HepG2 (cell line): ENCODE results near the gene RNU1-2. TPM values are rescaled to one million over a fixed set of nuclear protein-coding genes. Genes with fewer than 3 reads are reported as not detected.
A peak's percentile ranks its signal among the peaks of the same experiment; 100 is the strongest.
"Not testable (repeated sequence)": the region's sequence is repeated elsewhere in the genome, so short reads cannot be mapped to it uniquely, and the experiment has no call there.

Source experiments
- ATF1 ChIP-seq: IDR thresholded peaks from 2 replicates; pipeline ENCODE4 v1.6.1; 2016; ENCODE audit warnings: mild to moderate bottlenecking, control low read depth
- ATF7-NPFF ChIP-seq: sonication (generic); formaldehyde crosslinking; IDR thresholded peaks from 2 replicates; pipeline ENCODE4 v1.8.1; 2023; ENCODE audit warnings: mild to moderate bottlenecking, low read depth, missing genetic modification reagents, moderate library complexity
- ERF ChIP-seq: IDR thresholded peaks from 2 replicates; pipeline ENCODE4 v1.6.1; 2018; ENCODE audit warnings: missing biosample characterization, missing genetic modification reagents
- FOXP1 ChIP-seq, 2 experiments: fragments of 450-650 bp in 1 of 2; IDR thresholded peaks; 2 replicates each; pipeline ENCODE4 v1.6.1; 2017 to 2018; ENCODE audit warnings: antibody characterized with exemption in 1 of 2
- HNF1A ChIP-seq, 2 experiments: sonication (generic) in 1 of 2; formaldehyde crosslinking in 1 of 2; IDR thresholded peaks; 2 replicates each; pipeline versions ENCODE4 v1.4.0 to v1.6.1; 2016 to 2020; ENCODE audit warnings: borderline replicate concordance in 1 of 2, low read depth in 1 of 2, mild to moderate bottlenecking in 1 of 2, missing genetic modification reagents in 1 of 2
- HOXA5 ChIP-seq: sonication (generic); formaldehyde crosslinking; IDR thresholded peaks from 2 replicates; pipeline ENCODE4 v1.4.0; 2020; ENCODE audit warnings: missing genetic modification reagents
- KLF16 ChIP-seq, 2 experiments: sonication (generic) in 1 of 2; formaldehyde crosslinking in 1 of 2; IDR thresholded peaks; 2 replicates each; pipeline versions ENCODE4 v1.6.1 to v1.8.0; 2016 to 2023; ENCODE audit warnings: missing genetic modification reagents in 2 of 2, missing compliant biosample characterization in 1 of 2
- KMT2A ChIP-seq: sonication (generic); formaldehyde crosslinking; IDR thresholded peaks from 2 replicates; pipeline ENCODE4 v1.4.0; 2020; ENCODE audit warnings: missing genetic modification reagents
- MED1 ChIP-seq: sonication (generic); formaldehyde crosslinking; IDR thresholded peaks from 2 replicates; pipeline ENCODE4 v1.4.0; 2020; ENCODE audit warnings: missing genetic modification reagents
- REPIN1 ChIP-seq: sonication (generic); formaldehyde crosslinking; IDR thresholded peaks from 2 replicates; pipeline ENCODE4 v1.8.0; 2022; ENCODE audit warnings: missing genetic modification reagents, low read depth, mild to moderate bottlenecking, borderline replicate concordance
- SMAD3 ChIP-seq: sonication (generic); formaldehyde crosslinking; IDR thresholded peaks from 2 replicates; pipeline ENCODE4 v1.4.0; 2020; ENCODE audit warnings: missing genetic modification reagents
- SOX13 ChIP-seq, 3 experiments: fragments of 450-650 bp in 1 of 3; sonication (generic) in 1 of 3; formaldehyde crosslinking in 1 of 3; IDR thresholded peaks in 2 of 3; conservative IDR thresholded peaks in 1 of 3; 2 replicates each; pipeline versions ENCODE4 v1.5.0 to v1.6.1; 2016 to 2020; ENCODE audit warnings: antibody characterized with exemption in 1 of 3, mild to moderate bottlenecking in 1 of 3, missing compliant biosample characterization in 1 of 3, missing genetic modification reagents in 1 of 3, moderate library complexity in 1 of 3
- SOX5 ChIP-seq: IDR thresholded peaks from 2 replicates; pipeline ENCODE4 v1.6.1; 2016; ENCODE audit warnings: borderline replicate concordance
- TFDP2 ChIP-seq: sonication (generic); formaldehyde crosslinking; IDR thresholded peaks from 2 replicates; pipeline ENCODE4 v1.4.0; 2020; ENCODE audit warnings: missing genetic modification reagents
- ZFP91 ChIP-seq: sonication (generic); formaldehyde crosslinking; IDR thresholded peaks from 2 replicates; pipeline ENCODE4 v1.9.0; 2022; ENCODE audit warnings: missing genetic modification reagents, mild to moderate bottlenecking, borderline replicate concordance
- ZNF205 ChIP-seq: IDR thresholded peaks from 2 replicates; pipeline ENCODE4 v1.6.1; 2018; ENCODE audit warnings: missing biosample characterization, missing genetic modification reagents
- ZNF350 ChIP-seq: sonication (generic); formaldehyde crosslinking; IDR thresholded peaks from 2 replicates; pipeline ENCODE4 v1.4.0; 2020; ENCODE audit warnings: mild to moderate bottlenecking, low read depth, missing genetic modification reagents, borderline replicate concordance
- ZNF362 ChIP-seq: sonication (generic); formaldehyde crosslinking; IDR thresholded peaks from 2 replicates; pipeline ENCODE4 v1.4.0; 2020; ENCODE audit warnings: missing genetic modification reagents, mild to moderate bottlenecking, borderline replicate concordance
- ZNF607 ChIP-seq: sonication (generic); formaldehyde crosslinking; IDR thresholded peaks from 2 replicates; pipeline ENCODE4 v1.5.1; 2020; ENCODE audit warnings: missing genetic modification reagents, mild to moderate bottlenecking, borderline replicate concordance
- polyA plus RNA-seq, 8 experiments: library from polyadenylated mRNA; depleted of rRNA in 3 of 8; stranded (reverse) in 7 of 8; unstranded in 1 of 8; fragments of >200 nt; fragmentation: Illumina TruSeq in 4 of 8; extraction: Trizol in 4 of 8; gene quantifications; 2 replicates each; pipeline versions ENCODE4 v1.2.1 to v1.2.3, GENCODE V29; 2011 to 2016; ENCODE audit warnings: low read depth in 4 of 8, missing spikeins in 1 of 8, mixed read lengths in 1 of 8; ENCODE audit not compliant: insufficient read depth in 1 of 8
- total RNA-seq, 5 experiments: library from RNA; depleted of rRNA; stranded (reverse); fragments of >200 nt; fragmentation: Illumina TruSeq; extraction: Trizol; gene quantifications; 2 replicates each; pipeline ENCODE4 v1.2.3, GENCODE V29; 2016; ENCODE audit warnings: low read depth in 1 of 5

The RNU1-2 gene
- total and polyA plus RNA-seq, 2 of the 13 experiments (the other 11 are each of a cell fraction or from before 2014, with no cell fraction given) = under 0.01 to 11,018 TPM

- TF ChIP-seq TFDP2 (CRISPR knock-in tag) (0 out of 2 replicates have a peak, but pooled peaks have one; percentile 29), SOX13 (IDR thresholded peaks at IDR 0.05) (peak; percentile 45; the same call in 1 of the 2 replicates), SOX13 (CRISPR knock-in tag; conservative IDR thresholded peaks at IDR 0.05 in 1 of 2, IDR thresholded peaks at IDR 0.05 in 1 of 2) (peak in 1 of 2 experiments; percentile 23; a peak in 2 of 4 replicates), MED1 (CRISPR knock-in tag) (peak; percentile 97), HNF1A (IDR thresholded peaks at IDR 0.05; ENCODE audit: low read depth) (0 out of 2 replicates have a peak, but pooled peaks have one; percentile 28), ZNF350 (peak; percentile 29; the same call in 1 of the 2 replicates), SOX5 (peak; percentile 40; the same call in 1 of the 2 replicates), ATF7-NPFF (CRISPR knock-in tag) (peak; percentile 30; the same call in 1 of the 2 replicates), ZFP91 (CRISPR knock-in tag) (peak; percentile 66; the same call in 1 of the 2 replicates), ZNF205 (CRISPR knock-in tag) (peak; percentile 74), FOXP1 (CRISPR knock-in tag; IDR thresholded peaks at IDR 0.05) (0 out of 2 replicates have a peak, but pooled peaks have one; percentile 10), ZNF362 (peak; percentile 32; the same call in 1 of the 2 replicates), ZNF607 (CRISPR knock-in tag) (peak; percentile 12; the same call in 1 of the 2 replicates), KMT2A (0 out of 2 replicates have a peak, but pooled peaks have one; percentile 25), HOXA5 (CRISPR knock-in tag) (peak; percentile 44; the same call in 1 of the 2 replicates), ATF1 (peak; percentile 66), SMAD3 (CRISPR knock-in tag) (0 out of 2 replicates have a peak, but pooled peaks have one; percentile 29), KLF16 (CRISPR knock-in tag; IDR thresholded peaks at IDR 0.05) (peak in 1 of 2 experiments; percentile 83; a peak in 2 of 4 replicates), REPIN1 (peak; percentile 64; the same call in 1 of the 2 replicates), ERF (CRISPR knock-in tag) (peak; percentile 66)
- not testable (repeated sequence) for TF ChIP-seq HNF1A (CRISPR knock-in tag; IDR thresholded peaks at IDR 0.05; ENCODE audit: borderline replicate concordance); FOXP1 (IDR thresholded peaks at IDR 0.05)
Measured at GRCh38 chr1:16895598-16896315, at the start of gene RNU1-2 (continued).
